Lower leg skin (tissue), 4 donors: ENCODE data around the gene B4GALT6. TPM values are rescaled to one million over a fixed set of nuclear protein-coding genes. Genes with fewer than 3 reads are reported as not detected.

Experiments used
- DNase-seq, 2 donors: peaks; one replicate each; pipeline ENCODE4 v3.0.0-alpha.2; 2019; ENCODE audit warnings: low spot score in 2 of 2
- H3K4me3 ChIP-seq: fragments of 200-600 bp; sonication (generic); 2 replicates; pipeline ENCODE4 v1.5.1; 2017; ENCODE audit warnings: mild to moderate bottlenecking, low read depth; ENCODE audit not compliant: poor library complexity, severe bottlenecking
- CTCF ChIP-seq, 3 donors: fragments of 450-650 bp; IDR thresholded peaks; one replicate each; pipeline ENCODE4 v1.5.1; 2016; ENCODE audit warnings: antibody characterized with exemption in 3 of 3, mild to moderate bottlenecking in 3 of 3, moderate library complexity in 2 of 3
- POLR2A ChIP-seq, 2 donors: fragments of 450-650 bp; IDR thresholded peaks; one replicate each; pipeline ENCODE4 v1.6.1; 2016 to 2017; ENCODE audit warnings: antibody characterized with exemption in 2 of 2, mild to moderate bottlenecking in 1 of 2, moderate library complexity in 1 of 2
- WGBS, 2 donors: methylation state at CpG; one replicate each; pipeline ENCODE4 v1.1.5; 2018; 5-methylcytosine and 5-hydroxymethylcytosine counted together
- intact Hi-C: fragments of 100-400 bp; cut with DNase I; formaldehyde crosslinking; loops from one replicate; pipeline ENCODE4 v1.15.0; 2023; ENCODE audit warnings: low total_unique reads
- total RNA-seq, 4 donors: library from RNA; depleted of rRNA; stranded (reverse); fragments of >200 nt; gene quantifications; one replicate each; pipeline ENCODE4 v1.1.0, GENCODE V29; 2016

Gene B4GALT6
- total RNA-seq, 4 donors from 2014 or later, result 1.3 to 2.1 (median 1.6) TPM

DNA sequence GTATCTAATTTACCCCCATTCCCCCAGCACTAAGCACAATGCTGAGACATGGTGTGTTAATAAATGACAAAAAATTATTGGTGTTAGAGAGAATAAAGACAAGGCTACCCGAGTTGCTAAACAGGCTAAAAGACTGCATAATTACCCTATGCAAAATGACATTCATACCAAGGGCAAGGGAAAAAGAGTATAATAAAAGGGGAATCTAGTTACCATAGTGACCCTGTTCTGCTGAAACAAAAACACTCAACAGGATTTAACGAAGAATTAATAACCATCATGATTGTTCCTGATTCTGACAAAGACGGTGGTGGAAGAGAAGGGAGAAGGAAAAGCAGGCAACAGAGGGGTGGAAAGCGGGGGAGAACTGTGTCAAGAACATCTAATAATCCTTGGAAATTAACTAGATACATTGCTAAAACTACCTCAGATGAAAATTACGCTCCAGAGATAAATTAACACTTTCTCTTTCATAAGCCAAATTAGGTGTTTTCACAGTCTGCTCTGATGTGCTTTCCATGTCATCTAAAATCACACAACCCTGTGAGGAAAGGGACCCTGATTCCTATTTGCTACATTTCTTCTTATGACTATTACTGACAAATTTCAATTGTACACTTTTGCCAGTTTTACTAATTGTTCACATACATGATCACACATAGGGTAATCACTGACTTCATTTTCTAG lies 67.2 kb downstream of the B4GALT6 start:
- TF ChIP-seq POLR2A (IDR thresholded peaks at IDR 0.05) (no peak), CTCF (IDR thresholded peaks at IDR 0.05) (no peak)
- WGBS, 2 donors, result 37 to 42% methylated on average over 5 of the region's 5 CpGs
- H3K4me3 ChIP-seq, result no peak overlapping the region
- no peak for DNase-seq
- intact Hi-C loops, result no loop called here

GRCh38 chr18:31616586-31616985 lies 67.8 kb downstream of the B4GALT6 start:
- no peak overlapping the region for H3K4me3 ChIP-seq
- TF ChIP-seq CTCF (IDR thresholded peaks at IDR 0.05) (no peak), POLR2A (IDR thresholded peaks at IDR 0.05) (no peak)
- WGBS, 2 donors, result 77 to 83% methylated on average over 4 of the region's 4 CpGs
- intact Hi-C loops, result no loop called here
- no peak for DNase-seq

- intact Hi-C loops, result no loop called here
- WGBS, 2 donors, result 62 to 90% methylated on average over 2 of the region's 2 CpGs
- no peak overlapping the region for H3K4me3 ChIP-seq
- no peak for TF ChIP-seq POLR2A (IDR thresholded peaks at IDR 0.05)
- TF ChIP-seq CTCF (IDR thresholded peaks at IDR 0.05), result no peak
- DNase-seq, result no peak
Observed at GRCh38 chr18:31614044-31614443, 70.3 kb downstream of the B4GALT6 start.

DNA sequence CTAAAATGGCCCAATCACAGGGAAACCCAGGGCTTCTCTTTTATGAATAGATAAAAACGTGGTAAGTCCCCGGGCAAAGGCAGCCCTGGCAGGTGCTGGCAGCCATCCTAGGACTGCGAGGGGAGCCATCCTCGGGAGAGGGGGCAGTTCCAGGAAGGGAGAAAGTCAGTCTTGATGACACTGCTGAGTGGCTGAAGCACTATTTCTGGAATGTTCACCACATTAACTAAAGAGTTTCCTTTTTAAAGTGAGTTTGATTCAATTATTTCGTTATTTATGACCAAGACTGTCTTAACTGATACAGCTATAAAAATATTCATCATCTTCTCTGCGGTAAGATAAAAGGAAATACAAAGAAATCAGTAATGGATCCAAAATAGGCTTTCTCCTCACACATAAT lies 72.3 kb downstream of the B4GALT6 start:
- no peak for TF ChIP-seq CTCF (IDR thresholded peaks at IDR 0.05)
- TF ChIP-seq POLR2A (IDR thresholded peaks at IDR 0.05), result no peak
- DNase-seq, result no peak
- intact Hi-C loops, result no loop called here
- 47 to 51% methylated on average over 6 of the region's 6 CpGs for WGBS, 2 donors
- H3K4me3 ChIP-seq, result no peak overlapping the region

- intact Hi-C loops, result no loop called here
- TF ChIP-seq POLR2A (IDR thresholded peaks at IDR 0.05) (no peak), CTCF (IDR thresholded peaks at IDR 0.05) (no peak)
- 86 to 92% methylated on average over 5 of the region's 5 CpGs for WGBS, 2 donors
- DNase-seq, result no peak
- no peak overlapping the region for H3K4me3 ChIP-seq
Observed at GRCh38 chr18:31611511-31611910, 72.9 kb downstream of the B4GALT6 start.
